ENCODE data around the gene MEI4.
"Not testable (repeated sequence)": the region's sequence is repeated elsewhere in the genome, so short reads cannot be mapped to it uniquely, and the experiment has no call there.

The MEI4 gene

GRCh38 chr6:77678048-77678447 lies 25.2 kb downstream of the MEI4 start:
- DNase-seq (ENCODE audit: low read depth), result no peak

GRCh38 chr6:77683515-77683914 lies 30.7 kb downstream of the MEI4 start:
- DNase-seq (ENCODE audit: low read depth), result no peak

GRCh38 chr6:77686931-77687330 lies 34.1 kb downstream of the MEI4 start:
- no peak for DNase-seq (ENCODE audit: low read depth)

DNA sequence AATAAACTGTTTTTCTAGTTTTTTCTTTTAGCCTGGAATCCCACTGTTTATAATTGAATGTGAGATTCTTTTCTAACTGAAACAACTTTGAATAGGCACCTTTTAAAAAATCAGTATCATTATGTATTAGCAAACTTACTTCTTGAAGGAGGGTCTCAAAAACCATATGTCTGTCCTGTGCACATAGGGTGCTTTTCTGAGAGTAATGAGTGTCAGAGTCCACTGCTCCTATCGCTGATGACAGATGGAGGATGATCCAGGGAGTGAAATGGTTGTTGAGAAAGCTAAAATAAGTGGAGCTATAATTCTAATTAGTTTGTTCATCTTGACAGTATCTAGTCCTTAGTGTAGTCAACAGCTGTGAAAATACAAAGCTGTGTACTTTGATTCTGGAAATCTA lies 35.8 kb downstream of the MEI4 start:
- DNase-seq (ENCODE audit: low read depth), result no peak

DNA sequence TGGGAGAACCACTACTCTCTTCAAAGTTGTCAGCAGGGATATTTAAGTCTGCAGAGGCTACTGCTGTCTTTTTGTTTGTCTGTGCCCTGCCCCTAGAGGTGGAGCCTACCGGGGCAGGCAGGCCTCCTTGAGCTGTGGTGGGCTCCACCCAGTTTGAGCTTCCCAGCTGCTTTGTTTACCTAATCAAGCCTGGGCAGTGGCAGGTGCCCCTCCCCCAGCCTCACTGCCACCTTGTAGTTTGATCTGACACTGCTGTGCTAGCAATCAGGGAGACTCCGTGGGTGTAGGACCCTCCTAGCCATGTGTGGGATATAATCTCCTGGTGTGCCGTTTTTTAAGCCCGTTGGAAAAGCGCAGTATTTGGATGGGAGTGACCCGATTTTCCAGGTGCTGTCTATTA lies 47.3 kb downstream of the MEI4 start:
- not testable (repeated sequence) for DNase-seq (ENCODE audit: low read depth)

DNA sequence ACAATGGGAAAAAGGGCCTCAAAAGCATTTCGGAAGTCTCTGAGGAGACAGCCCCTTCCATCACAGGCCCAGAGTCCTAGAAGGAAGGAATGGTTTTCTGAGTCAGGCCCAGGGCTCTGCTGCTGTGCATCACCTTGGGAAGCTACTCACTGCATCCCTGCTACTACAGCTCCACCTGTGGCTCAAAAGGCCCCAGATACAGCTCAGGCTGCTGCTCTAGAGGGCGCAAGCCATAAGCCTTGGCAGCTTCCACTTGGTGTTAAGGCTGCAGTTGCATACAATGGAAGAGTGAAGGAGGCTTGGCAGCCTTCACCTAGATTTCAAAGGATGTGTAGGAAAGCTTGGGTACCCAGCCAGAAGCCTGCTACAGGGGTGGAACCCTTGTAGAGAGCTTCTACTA lies 54.8 kb downstream of the MEI4 start:
- DNase-seq (ENCODE audit: low read depth), result no peak

DNA sequence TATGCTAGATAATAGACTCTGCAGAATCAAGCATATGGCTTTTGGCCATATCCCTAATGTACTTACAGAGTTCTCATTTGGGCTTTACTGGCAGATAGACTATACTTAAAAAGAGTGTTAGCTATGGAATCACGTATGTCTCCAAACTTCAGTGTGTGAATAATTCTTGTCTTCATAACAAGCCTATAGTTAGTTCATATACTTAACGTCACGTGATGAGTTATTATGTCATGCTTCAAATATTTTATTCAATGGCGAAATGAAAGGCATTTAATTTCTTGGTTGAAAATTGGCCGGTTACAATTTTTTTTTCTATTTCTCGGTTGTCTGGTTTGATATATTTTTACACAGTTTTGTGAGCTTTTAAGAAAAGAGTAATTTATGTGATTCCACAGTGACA lies 62.7 kb downstream of the MEI4 start:
- no peak for DNase-seq (ENCODE audit: low read depth)

DNA sequence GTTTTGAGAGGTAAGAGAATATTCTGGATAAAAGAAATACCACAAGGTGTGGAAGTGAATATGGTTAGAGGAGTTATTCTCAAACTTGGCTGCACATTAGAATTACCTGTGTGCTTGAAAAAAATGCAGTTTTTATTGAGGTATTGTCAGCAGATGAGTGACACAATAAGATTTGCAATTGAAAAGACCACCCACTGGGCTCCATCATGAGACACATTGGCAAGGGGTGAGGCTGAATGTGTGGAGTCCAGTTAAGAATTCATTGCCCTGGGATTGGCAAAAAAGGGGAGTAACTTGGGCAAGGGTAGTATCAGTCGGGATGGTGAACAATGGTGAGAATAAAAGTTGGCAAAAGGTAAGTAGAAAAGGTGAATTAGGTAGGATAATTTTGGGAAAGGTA lies 63.5 kb downstream of the MEI4 start:
- no peak for DNase-seq (ENCODE audit: low read depth)

- not testable (repeated sequence) for DNase-seq (ENCODE audit: low read depth)
Measured at GRCh38 chr6:77736010-77736409, 83.2 kb downstream of the MEI4 start.

GRCh38 chr6:77740380-77740779 lies 87.5 kb downstream of the MEI4 start:
- DNase-seq (ENCODE audit: low read depth), result no peak

DNA sequence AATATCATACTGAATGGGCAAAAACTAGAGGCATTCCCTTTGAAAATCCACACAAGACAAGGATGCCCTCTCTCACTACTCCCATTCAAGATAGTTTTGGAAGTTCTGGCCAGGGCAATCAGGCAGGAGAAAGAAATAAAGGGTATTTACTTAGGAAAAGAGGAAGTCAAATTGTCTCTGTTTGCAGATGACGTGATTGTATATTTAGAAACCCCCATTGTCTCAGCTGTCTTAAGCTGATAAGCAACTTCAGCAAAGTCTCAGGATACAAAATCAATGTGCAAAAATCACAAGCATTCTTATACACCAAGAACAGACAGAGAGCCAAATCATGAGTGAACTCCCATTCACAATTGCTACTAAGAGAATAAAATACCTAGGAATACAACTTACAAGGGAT lies 99.3 kb downstream of the MEI4 start:
- DNase-seq (ENCODE audit: low read depth), result not testable (repeated sequence)

DNA sequence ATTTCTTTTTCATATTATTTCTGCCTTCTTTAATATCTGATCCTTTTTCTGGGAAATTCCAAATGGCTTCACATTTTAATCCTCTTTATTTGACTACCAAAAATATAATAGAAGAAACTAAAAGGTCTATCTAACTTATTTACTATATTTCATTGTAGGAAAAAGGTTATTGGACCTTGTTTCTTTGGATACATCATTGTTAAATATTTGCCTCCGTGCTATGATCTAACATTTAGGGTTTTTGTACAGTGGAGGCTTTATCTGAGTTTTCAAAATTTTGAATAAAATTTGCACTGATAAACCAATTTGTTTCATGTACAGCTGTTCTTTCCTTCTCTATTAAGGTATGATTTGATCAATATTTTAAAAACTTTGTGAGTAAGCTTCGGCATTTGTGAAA lies 109.5 kb downstream of the MEI4 start:
- DNase-seq (ENCODE audit: low read depth), result no peak

- no peak for DNase-seq (ENCODE audit: low read depth)
Measured at GRCh38 chr6:77763124-77763523, 110.3 kb downstream of the MEI4 start.

- no peak for DNase-seq (ENCODE audit: low read depth)
Measured at GRCh38 chr6:77764364-77764763, 111.5 kb downstream of the MEI4 start.

GRCh38 chr6:77773157-77773822 lies 120.5 kb downstream of the MEI4 start:
- DNase-seq (ENCODE audit: low read depth), result no peak

GRCh38 chr6:77774457-77774856 lies 121.6 kb downstream of the MEI4 start:
- DNase-seq (ENCODE audit: low read depth), result no peak

- DNase-seq (ENCODE audit: low read depth), result no peak
Measured at GRCh38 chr6:77776441-77776840, 123.6 kb downstream of the MEI4 start.

GRCh38 chr6:77778527-77778926 lies 125.7 kb downstream of the MEI4 start:
- no peak for DNase-seq (ENCODE audit: low read depth)

DNA sequence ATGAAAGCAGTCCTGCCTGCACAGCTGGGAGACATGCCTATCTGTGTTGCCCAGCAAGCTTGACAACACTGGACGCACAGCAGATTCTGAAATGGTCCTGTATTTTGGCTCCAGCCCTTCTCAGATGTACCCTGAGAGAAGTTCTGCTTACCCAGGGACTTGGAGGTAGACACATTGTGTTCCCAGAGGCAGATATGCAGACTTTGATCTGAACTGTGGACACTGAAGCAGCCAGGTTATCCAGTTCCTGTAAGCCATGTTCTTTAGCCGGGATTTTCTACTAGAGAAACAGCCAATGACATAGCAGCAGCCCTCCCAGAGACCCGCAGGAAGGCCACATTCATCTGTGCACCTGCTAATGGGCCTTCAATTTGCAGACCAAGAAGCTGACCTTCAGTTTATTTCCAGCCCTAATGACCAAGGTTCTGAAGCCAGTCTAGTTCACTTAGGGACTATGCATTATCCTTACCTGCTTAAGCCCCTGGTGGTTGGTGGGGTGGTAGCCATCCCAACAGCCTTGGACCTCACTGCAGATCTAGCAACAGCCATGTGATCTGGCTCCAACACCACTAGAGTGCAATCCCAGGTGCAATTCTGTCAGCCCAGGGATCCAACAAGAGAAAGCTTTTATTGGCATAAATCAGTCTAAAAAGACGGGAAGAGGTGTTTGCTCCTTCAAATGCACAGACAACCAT lies 134.2 kb downstream of the MEI4 start:
- no peak for DNase-seq (ENCODE audit: low read depth)

GRCh38 chr6:77796824-77797809 lies 144.3 kb downstream of the MEI4 start:
- DNase-seq (ENCODE audit: low read depth), result no peak

DNA sequence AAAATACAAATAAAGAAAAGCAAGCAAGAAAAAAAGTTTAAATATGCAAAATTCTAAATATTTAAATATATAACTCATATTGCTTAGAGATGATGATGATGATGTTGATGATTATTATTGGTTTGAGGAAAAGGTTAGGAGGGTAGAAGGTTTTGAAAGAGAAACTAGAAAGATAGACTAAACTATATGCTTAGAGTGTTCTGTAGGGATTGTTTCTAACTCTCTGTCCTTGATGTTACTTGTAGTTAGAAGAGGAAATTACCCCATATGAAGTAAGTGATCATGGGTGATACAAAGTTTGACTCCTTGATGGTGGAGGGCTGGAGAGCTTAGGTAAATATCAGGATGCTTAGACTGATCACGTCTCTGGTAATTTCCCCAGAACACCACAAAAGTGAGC lies 159.5 kb downstream of the MEI4 start:
- no peak for DNase-seq (ENCODE audit: low read depth)

GRCh38 chr6:77813090-77813489 lies 160.3 kb downstream of the MEI4 start:
- no peak for DNase-seq (ENCODE audit: low read depth)

DNA sequence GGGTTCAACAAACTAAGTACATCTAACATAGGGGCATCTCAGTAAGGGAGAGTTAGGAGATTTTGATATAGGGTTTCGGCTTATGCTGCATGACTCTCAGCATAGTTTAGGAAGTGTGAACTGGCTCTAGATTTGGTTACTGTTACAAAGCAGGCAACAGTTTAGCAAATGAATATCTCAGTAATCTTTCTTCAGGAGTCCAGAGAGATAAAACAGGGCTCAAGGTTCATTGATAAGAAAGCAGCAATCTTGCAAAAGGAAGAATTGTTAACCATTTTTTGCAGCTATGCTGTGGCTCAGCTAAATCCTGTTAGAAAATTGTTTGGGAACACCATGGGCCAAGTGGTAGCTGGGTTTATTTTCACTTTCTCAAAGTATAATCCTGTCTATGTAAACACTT lies 161.3 kb downstream of the MEI4 start:
- DNase-seq (ENCODE audit: low read depth), result no peak

Data from CMK (cell line).